Pancreas (tissue), 10 donors: ENCODE measurements around the gene NEK11. TPM values are rescaled to one million over a fixed set of nuclear protein-coding genes. Genes with fewer than 3 reads are reported as not detected.

Source experiments
- ATAC-seq, 4 donors: fragments of 200-7000 bp; cut with Tn5 transposase; one replicate each; pipeline versions ENCODE4 v1.8.0 to v1.9.1; 2020; ENCODE audit warnings: mild to moderate bottlenecking in 4 of 4, moderate library complexity in 4 of 4
- DNase-seq, 6 donors: peaks; one replicate each; pipeline ENCODE4 v3.0.0-alpha.2; 2020
- FAIRE-seq: peaks from 2 replicates; lab custom pipeline; 2012; peaks lifted over from hg19 to GRCh38; lab: Jason Lieb, UNC
- H3K27ac ChIP-seq, 4 donors: fragments of 200-600 bp; sonication (generic); 1 replicate in 3 of 4; 2 replicates in 1 of 4; pipeline versions ENCODE4 v1.5.0 to v1.8.0; 2020
- H3K27me3 ChIP-seq, 4 donors: fragments of 200-600 bp; one replicate each; pipeline ENCODE4 v1.8.0; 2021
- H3K36me3 ChIP-seq, 3 donors: fragments of 200-600 bp; sonication (generic) in 1 of 3; one replicate each; pipeline versions ENCODE4 v1.5.0 to v1.8.0; 2020 to 2021
- H3K4me1 ChIP-seq, 3 donors: fragments of 200-600 bp; one replicate each; pipeline ENCODE4 v1.8.0; 2021
- H3K4me3 ChIP-seq, 4 donors: fragments of 200-600 bp; sonication (generic) in 2 of 4; one replicate each; pipeline versions ENCODE4 v1.5.0 to v1.8.0; 2020 to 2021
- H3K9me3 ChIP-seq, 4 donors: fragments of 200-600 bp; one replicate each; pipeline ENCODE4 v1.8.0; 2021
- CTCF ChIP-seq, 4 donors: fragments of 200-600 bp; sonication (generic) in 3 of 4; IDR thresholded peaks; one replicate each; pipeline versions ENCODE4 v1.5.0 to v1.8.0; 2021; ENCODE audit warnings: antibody characterized with exemption in 4 of 4
- WGBS, 2 donors: extraction: QIAGEN DNeasy Blood & Tissue Kit; methylation state at CpG; one replicate each; pipeline ENCODE4 v1.1.7; 2013; 5-methylcytosine and 5-hydroxymethylcytosine counted together
- intact Hi-C, 3 donors: fragments of 100-400 bp; cut with DNase I; formaldehyde crosslinking; loops; one replicate each; pipeline versions ENCODE4 v1.11.1 to v1.14.2; 2022
- polyA plus RNA-seq, 2 donors: library from polyadenylated mRNA; stranded (reverse); fragments of 200-250 nt; gene quantifications; one replicate each; pipeline ENCODE4 v1.2.3, GENCODE V29; 2013
- total RNA-seq, 6 donors: library from RNA; stranded (reverse); fragmentation: NEBNext Ultra II Directional in 4 of 6; extraction: Animal tissue kit (Norgen Biotek cat#: 25700) in 4 of 6; gene quantifications; one replicate each; pipeline versions ENCODE4 v1.2.1 to v1.2.4, GENCODE V29; 2021 to 2023
- donor health status: healthy with polysubstance abuse.
- donor health status: DM: no; HTN: no; CAD: no; lungs with moderate emphysema.
- donor health status: DM: no; HTN: no; CAD: no.
- donor health status: control.
- donor health status: control.
- donor health status: Bipolar disorder and iron deficiency.
- donor health status: DM: yes; HTN: yes; CAD: no.
- donor health status: DM: no; HTN: no; CAD: no.
- donor health status: DM: no; HTN: no; CAD: no.
- donor health status: DM: yes; HTN: yes; CAD: no.

NEK11 gene
- total and polyA plus RNA-seq, 8 donors, result 2.1 to 7.2 (median 3.3) TPM

GRCh38 chr3:131216330-131216729 is 189.7 kb downstream of the NEK11 start:
- Histone ChIP-seq H3K4me1 (no peaks in the 10 kb centered on the region), H3K27me3 (no peaks in the 10 kb centered on the region), H3K36me3 (no peaks in the 10 kb centered on the region), H3K9me3 (no peaks in the 10 kb centered on the region), H3K4me3 (no peak overlapping the region), H3K27ac (no peak overlapping the region)
- no peak for FAIRE-seq
- TF ChIP-seq CTCF (IDR thresholded peaks at IDR 0.05), result no peak
- DNase-seq, result no peak
- ATAC-seq, result no peak
- intact Hi-C loops, result no loop called here
- 92 to 94% methylated on average over 1 of the region's 1 CpG for WGBS, 2 donors

DNA sequence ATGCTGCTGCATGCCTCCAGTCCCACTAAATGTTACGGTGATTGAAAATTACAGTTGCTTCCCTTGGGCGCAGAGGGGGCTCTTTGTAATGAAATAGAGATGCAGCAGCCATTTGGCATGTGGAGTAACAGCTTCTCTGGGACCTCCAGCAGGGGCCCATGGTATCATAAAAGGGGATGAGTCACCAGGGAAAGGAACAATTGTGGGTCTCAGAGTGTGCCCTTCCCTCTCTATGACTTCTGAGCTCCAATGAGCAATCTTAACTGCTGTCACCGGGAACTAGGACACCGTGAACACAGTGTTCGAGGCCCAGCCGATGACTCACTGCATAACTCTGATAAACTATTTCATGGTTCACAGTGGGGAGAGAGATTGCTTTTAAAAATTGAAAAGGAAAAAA is 190.1 kb downstream of the NEK11 start:
- Histone ChIP-seq H3K4me1 (no peaks in the 10 kb centered on the region), H3K36me3 (no peaks in the 10 kb centered on the region), H3K27me3 (no peaks in the 10 kb centered on the region), H3K4me3 (no peak overlapping the region), H3K9me3 (no peaks in the 10 kb centered on the region), H3K27ac (no peak overlapping the region)
- ATAC-seq (peak in 3 of 4 donors; percentile 43 to 68 (median 46)), FAIRE-seq (no peak), DNase-seq (peak in 1 of 6 donors; percentile 11)
- WGBS, 2 donors, result 52 to 63% methylated on average over 6 of the region's 6 CpGs
- intact Hi-C loops, result no loop called here
- TF ChIP-seq CTCF (IDR thresholded peaks at IDR 0.05), result no peak

GRCh38 chr3:131217296-131217741 is 190.6 kb downstream of the NEK11 start:
- no peak for ATAC-seq
- TF ChIP-seq CTCF (IDR thresholded peaks at IDR 0.05), result no peak
- Histone ChIP-seq H3K36me3 (no peaks in the 10 kb centered on the region), H3K9me3 (no peaks in the 10 kb centered on the region), H3K4me1 (no peaks in the 10 kb centered on the region), H3K27me3 (no peaks in the 10 kb centered on the region), H3K27ac (no peak overlapping the region), H3K4me3 (no peak overlapping the region)
- whole genome bisulfite sequencing, 2 donors, result 68 to 72% methylated on average over 6 of the region's 6 CpGs
- no peak for DNase-seq
- FAIRE-seq, result no peak
- intact Hi-C loops, result no loop called here

DNA sequence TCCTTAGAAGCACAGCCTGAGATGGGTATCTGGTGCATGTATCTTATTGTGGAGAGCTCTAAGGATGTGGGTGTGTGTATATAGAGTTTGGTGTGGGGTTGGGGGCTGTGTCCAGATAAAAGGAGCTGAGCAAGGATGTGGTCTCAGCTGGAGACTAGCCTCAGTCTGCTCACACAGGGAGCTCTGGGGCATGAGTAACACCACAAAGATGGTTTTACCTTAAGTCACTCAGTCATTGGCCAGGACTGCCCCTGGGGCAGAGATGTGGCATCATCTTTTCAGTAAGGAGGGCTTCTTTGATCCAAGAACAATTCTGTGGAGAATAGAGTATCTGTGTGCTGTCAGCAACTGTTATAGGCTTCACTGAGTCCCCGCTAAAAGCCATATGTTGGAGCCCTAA is 191.5 kb downstream of the NEK11 start:
- TF ChIP-seq CTCF (IDR thresholded peaks at IDR 0.05), result no peak
- intact Hi-C loops, result no loop called here
- Histone ChIP-seq H3K4me3 (no peak overlapping the region), H3K4me1 (no peaks in the 10 kb centered on the region), H3K27me3 (no peaks in the 10 kb centered on the region), H3K36me3 (no peaks in the 10 kb centered on the region), H3K27ac (no peak overlapping the region), H3K9me3 (no peaks in the 10 kb centered on the region)
- ATAC-seq (no peak), FAIRE-seq (no peak), DNase-seq (no peak)
- 97 to 99% methylated on average over 1 of the region's 1 CpG for WGBS, 2 donors

DNA sequence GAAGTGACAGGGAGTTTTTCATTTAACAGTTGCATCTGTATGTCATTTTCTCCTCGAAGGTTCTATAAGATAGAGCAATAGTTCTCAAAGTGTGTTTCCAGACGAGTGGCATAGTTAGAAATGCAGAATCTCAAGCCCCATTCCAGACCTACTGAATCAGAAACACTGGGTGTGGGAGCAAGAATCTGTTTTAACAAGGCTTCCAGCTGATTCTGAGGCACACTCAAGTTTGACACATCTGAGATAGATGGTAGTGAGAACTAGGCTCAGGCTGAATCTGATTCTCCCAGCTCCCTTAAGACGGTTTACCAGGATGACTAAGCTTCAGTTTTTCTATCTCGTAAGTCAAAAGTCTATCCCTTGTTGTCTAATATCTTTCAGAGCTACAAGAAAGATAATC is 195.1 kb downstream of the NEK11 start:
- 59 to 76% methylated on average over 4 of the region's 4 CpGs for WGBS, 2 donors
- FAIRE-seq, result no peak
- H3K27ac ChIP-seq, result no peak overlapping the region

More for the DNA sequence above, 195.1 kb downstream of the NEK11 start:
- Histone ChIP-seq H3K9me3 (no peaks in the 10 kb centered on the region), H3K36me3 (no peaks in the 10 kb centered on the region), H3K4me3 (no peak overlapping the region), H3K4me1 (no peaks in the 10 kb centered on the region), H3K27me3 (no peaks in the 10 kb centered on the region)
- no peak for DNase-seq
- intact Hi-C loops, result no loop called here
- no peak for TF ChIP-seq CTCF (IDR thresholded peaks at IDR 0.05)
- no peak for ATAC-seq
